Measurements from ENCODE around the gene SOHLH1.

SOHLH1 gene

DNA sequence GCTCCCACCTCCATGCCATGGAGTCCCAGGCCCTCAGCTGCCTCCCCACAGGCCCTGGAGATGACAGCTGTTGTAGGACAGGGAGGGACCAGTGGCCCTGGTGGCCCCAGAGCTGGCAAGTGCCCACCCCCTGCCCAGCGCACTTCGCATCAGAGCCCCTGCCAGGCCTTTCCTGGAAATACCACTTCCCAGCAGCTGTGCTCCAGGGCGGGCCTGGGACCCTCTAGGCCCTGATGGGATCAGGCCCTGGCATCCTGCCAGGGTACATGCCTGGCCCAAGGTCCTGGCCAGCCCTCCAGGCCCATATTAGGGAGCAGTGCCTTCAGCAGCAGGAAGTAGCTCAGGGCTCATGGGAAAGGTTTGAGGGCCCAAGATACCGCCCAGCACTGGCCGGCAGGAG lies 5.2 kb upstream of the SOHLH1 start:
- Histone ChIP-seq H3K9ac (ENCODE audit: insufficient read length) (no peak overlapping the region), H3K27ac (no peak overlapping the region)
- TF ChIP-seq FOXP2 (optimal IDR thresholded peaks at IDR 0.05; ENCODE audit: control extremely low read depth, extremely low read length, insufficient read depth): no peak
- no peak for TF ChIP-seq POLR2AphosphoS5 (IDR thresholded peaks at IDR 0.05; ENCODE audit: borderline replicate concordance, low read depth, low read length)
- TF ChIP-seq EZH2 (IDR thresholded peaks at IDR 0.05): no peak

DNA sequence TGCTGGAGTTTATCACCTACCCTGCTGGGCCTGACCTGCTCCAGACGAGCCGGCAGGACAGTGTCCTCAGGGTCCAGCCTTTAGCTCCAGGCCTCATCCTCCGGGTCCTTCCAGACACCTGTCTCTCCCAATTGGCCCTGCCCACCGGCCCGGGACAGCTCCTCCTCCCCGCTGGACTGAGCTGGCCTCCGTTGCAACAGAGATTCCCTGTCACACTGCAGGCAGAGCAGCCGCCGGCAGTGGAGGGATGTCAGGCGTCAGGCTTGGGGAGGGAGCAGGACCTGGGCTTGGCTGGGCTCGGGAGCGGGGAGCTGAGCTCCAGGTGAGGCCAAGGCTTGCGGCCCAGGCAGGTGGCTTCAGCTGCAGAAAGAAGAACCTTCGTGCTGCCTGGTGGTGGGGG lies 4.4 kb upstream of the SOHLH1 start:
- TF ChIP-seq POLR2AphosphoS5 (IDR thresholded peaks at IDR 0.05; ENCODE audit: borderline replicate concordance, low read depth, low read length) (no peak), EZH2 (IDR thresholded peaks at IDR 0.05) (no peak), FOXP2 (optimal IDR thresholded peaks at IDR 0.05; ENCODE audit: control extremely low read depth, extremely low read length, insufficient read depth) (no peak)
- no peak overlapping the region for H3K9ac ChIP-seq (ENCODE audit: insufficient read length)
- DNase-seq (ENCODE audit: low read depth, low spot score): no peak
- H3K4me3 ChIP-seq: no peak overlapping the region
- H3K9me3 ChIP-seq (ENCODE audit: low read depth, low read length): no peaks in the 10 kb centered on the region
- H3K36me3 ChIP-seq (ENCODE audit: insufficient read depth, low read length): no peaks in the 10 kb centered on the region
- H3K27ac ChIP-seq: no peak overlapping the region

More for the DNA sequence above, 5.2 kb upstream of the SOHLH1 start:
- H3K36me3 ChIP-seq (ENCODE audit: insufficient read depth, low read length): no peaks in the 10 kb centered on the region
- H3K9me3 ChIP-seq (ENCODE audit: low read depth, low read length): no peaks in the 10 kb centered on the region
- no peak overlapping the region for H3K4me3 ChIP-seq
- no peak for DNase-seq (ENCODE audit: low read depth, low spot score)

DNA sequence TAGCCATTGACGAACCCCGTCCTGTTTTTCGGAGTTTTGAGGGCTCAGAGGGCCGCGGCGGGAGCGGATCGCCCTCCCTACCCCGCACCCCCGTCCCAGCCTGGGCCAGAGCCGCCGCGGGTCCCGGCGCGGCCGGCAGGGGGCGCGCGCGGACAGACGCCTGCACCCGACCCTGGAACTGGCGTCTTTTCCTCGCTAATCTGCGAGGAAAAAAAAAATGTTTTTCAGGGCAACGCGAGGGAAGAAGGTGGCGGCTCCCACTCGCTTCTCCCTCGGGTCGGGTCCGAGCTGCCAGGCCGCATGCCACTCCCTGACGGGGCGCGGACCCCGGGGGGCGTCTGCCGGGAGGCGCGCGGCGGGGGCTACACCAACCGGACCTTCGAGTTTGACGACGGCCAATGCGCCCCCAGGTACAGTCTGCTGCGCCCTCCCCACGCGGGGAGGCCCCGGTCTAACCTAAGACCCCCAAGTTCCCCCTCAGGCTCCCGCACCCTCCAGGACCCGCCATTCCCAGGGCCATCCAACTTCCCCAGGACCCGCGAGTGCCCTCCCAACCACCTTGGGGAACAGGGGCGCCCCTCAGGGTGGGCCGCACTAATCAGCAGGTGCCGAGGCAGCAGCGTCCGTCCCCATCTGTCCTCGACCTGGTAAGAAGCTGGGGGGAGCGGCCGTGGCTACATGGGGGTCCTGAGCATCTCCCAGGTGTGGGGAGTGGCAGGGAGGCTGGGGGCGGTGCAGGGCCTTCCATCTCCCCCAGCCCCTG lies 2.9 kb upstream of the SOHLH1 start, which contains the start of gene KCNT1:
KCNT1 (plus strand) TSS at position 227 of the 763 bp plus-strand sequence; CDS start at position 301, 74 bp downstream.
- H3K4me3 ChIP-seq: peak within 1 kb of the TSS; percentile 70
- H3K9ac ChIP-seq (ENCODE audit: insufficient read length): no peak within 1 kb of the TSS
- H3K9me3 ChIP-seq (ENCODE audit: low read depth, low read length): no peaks in the 10 kb centered on the region
- H3K36me3 ChIP-seq (ENCODE audit: insufficient read depth, low read length): no peaks in the 10 kb centered on the region
- H3K27ac ChIP-seq: no peak within 1 kb of the TSS
- DNase-seq (ENCODE audit: low read depth, low spot score): no peak
- no peak for TF ChIP-seq EZH2 (IDR thresholded peaks at IDR 0.05)
- no peak for TF ChIP-seq POLR2AphosphoS5 (IDR thresholded peaks at IDR 0.05; ENCODE audit: borderline replicate concordance, low read depth, low read length)
- no peak for TF ChIP-seq FOXP2 (optimal IDR thresholded peaks at IDR 0.05; ENCODE audit: control extremely low read depth, extremely low read length, insufficient read depth)

GRCh38 chr9:135701067-135701958 lies 2.0 kb upstream of the SOHLH1 start:
- H3K9ac ChIP-seq (ENCODE audit: insufficient read length): no peak overlapping the region
- TF ChIP-seq EZH2 (IDR thresholded peaks at IDR 0.05) (no peak), POLR2AphosphoS5 (IDR thresholded peaks at IDR 0.05; ENCODE audit: borderline replicate concordance, low read depth, low read length) (no peak), FOXP2 (optimal IDR thresholded peaks at IDR 0.05; ENCODE audit: control extremely low read depth, extremely low read length, insufficient read depth) (no peak)
- no peak overlapping the region for H3K27ac ChIP-seq
- DNase-seq (ENCODE audit: low read depth, low spot score): no peak
- no peaks in the 10 kb centered on the region for H3K36me3 ChIP-seq (ENCODE audit: insufficient read depth, low read length)
- H3K4me3 ChIP-seq: peak overlapping the region; percentile 70
- no peaks in the 10 kb centered on the region for H3K9me3 ChIP-seq (ENCODE audit: low read depth, low read length)

- no peaks in the 10 kb centered on the region for H3K36me3 ChIP-seq (ENCODE audit: insufficient read depth, low read length)
- no peak for DNase-seq (ENCODE audit: low read depth, low spot score)
- TF ChIP-seq FOXP2 (optimal IDR thresholded peaks at IDR 0.05; ENCODE audit: control extremely low read depth, extremely low read length, insufficient read depth) (no peak), POLR2AphosphoS5 (IDR thresholded peaks at IDR 0.05; ENCODE audit: borderline replicate concordance, low read depth, low read length) (no peak), EZH2 (IDR thresholded peaks at IDR 0.05) (no peak)
- H3K9me3 ChIP-seq (ENCODE audit: low read depth, low read length): no peaks in the 10 kb centered on the region
- no peak overlapping the region for H3K27ac ChIP-seq
- no peak overlapping the region for H3K9ac ChIP-seq (ENCODE audit: insufficient read length)
- H3K4me3 ChIP-seq: no peak overlapping the region
These were observed 1.2 kb upstream of the SOHLH1 start for GRCh38 chr9:135700525-135700924.

- Histone ChIP-seq H3K4me3 (no peak overlapping the region), H3K9me3 (ENCODE audit: low read depth, low read length) (no peaks in the 10 kb centered on the region), H3K36me3 (ENCODE audit: insufficient read depth, low read length) (no peaks in the 10 kb centered on the region), H3K9ac (ENCODE audit: insufficient read length) (no peak overlapping the region), H3K27ac (no peak overlapping the region)
- DNase-seq (ENCODE audit: low read depth, low spot score): no peak
- TF ChIP-seq EZH2 (IDR thresholded peaks at IDR 0.05) (no peak), POLR2AphosphoS5 (IDR thresholded peaks at IDR 0.05; ENCODE audit: borderline replicate concordance, low read depth, low read length) (no peak), FOXP2 (optimal IDR thresholded peaks at IDR 0.05; ENCODE audit: control extremely low read depth, extremely low read length, insufficient read depth) (no peak)
These were observed 514 bp downstream of the SOHLH1 start for GRCh38 chr9:135698767-135699166.

GRCh38 chr9:135698236-135698635 lies 1.0 kb downstream of the SOHLH1 start:
- Histone ChIP-seq H3K36me3 (ENCODE audit: insufficient read depth, low read length) (no peaks in the 10 kb centered on the region), H3K9me3 (ENCODE audit: low read depth, low read length) (no peaks in the 10 kb centered on the region), H3K27ac (no peak overlapping the region), H3K9ac (ENCODE audit: insufficient read length) (no peak overlapping the region), H3K4me3 (no peak overlapping the region)
- TF ChIP-seq EZH2 (IDR thresholded peaks at IDR 0.05) (no peak), POLR2AphosphoS5 (IDR thresholded peaks at IDR 0.05; ENCODE audit: borderline replicate concordance, low read depth, low read length) (no peak), FOXP2 (optimal IDR thresholded peaks at IDR 0.05; ENCODE audit: control extremely low read depth, extremely low read length, insufficient read depth) (no peak)
- DNase-seq (ENCODE audit: low read depth, low spot score): no peak

DNA sequence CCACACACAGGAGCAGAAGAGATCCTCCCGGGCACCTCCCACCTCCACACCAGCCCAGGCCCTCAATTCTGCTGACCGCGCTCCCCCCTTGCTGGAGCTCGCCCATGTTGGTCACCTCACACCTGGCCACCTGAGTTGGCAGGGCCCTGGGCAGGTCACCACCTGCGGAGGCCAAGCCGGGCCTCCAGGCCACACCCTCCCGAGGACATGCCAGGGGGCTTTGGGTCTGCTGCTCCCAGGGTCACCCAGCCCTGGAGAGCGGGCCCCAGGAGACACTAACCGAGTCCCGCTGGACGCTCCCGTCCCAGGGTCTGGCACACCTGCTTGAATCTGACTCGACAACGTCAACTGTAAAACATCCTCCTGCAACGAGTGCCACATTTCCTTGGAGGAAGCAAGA lies 2.1 kb downstream of the SOHLH1 start:
- Histone ChIP-seq H3K9ac (ENCODE audit: insufficient read length) (no peak overlapping the region), H3K27ac (no peak overlapping the region), H3K4me3 (no peak overlapping the region), H3K36me3 (ENCODE audit: insufficient read depth, low read length) (no peaks in the 10 kb centered on the region), H3K9me3 (ENCODE audit: low read depth, low read length) (no peaks in the 10 kb centered on the region)
- no peak for DNase-seq (ENCODE audit: low read depth, low spot score)
- no peak for TF ChIP-seq FOXP2 (optimal IDR thresholded peaks at IDR 0.05; ENCODE audit: control extremely low read depth, extremely low read length, insufficient read depth)
- no peak for TF ChIP-seq EZH2 (IDR thresholded peaks at IDR 0.05)
- no peak for TF ChIP-seq POLR2AphosphoS5 (IDR thresholded peaks at IDR 0.05; ENCODE audit: borderline replicate concordance, low read depth, low read length)

Data from SK-N-MC (cell line).